Hair follicle dermal papilla cell (primary cell): ENCODE results near the gene HOXB3. TPM values are rescaled to one million over a fixed set of nuclear protein-coding genes. Genes with fewer than 3 reads are reported as not detected.

Experiments used
- small RNA-seq: library from RNA; depleted of rRNA; stranded (forward); fragments of <200 nt; gene quantifications from one replicate; pipeline ENCODE3, GENCODE V24; 2012
- total RNA-seq: library from RNA; depleted of rRNA; stranded (reverse); fragments of >200 nt; gene quantifications from 2 replicates; pipeline ENCODE4 v1.2.3, GENCODE V29; 2012

HOXB3 gene
- 11.0 and 13.0 TPM in 2 replicates for total RNA-seq

GRCh38 chr17:48589831-48590606 is at the start of gene HOXB3:
TSS of gene HOXB3 (minus strand) at chr17:48590241. CDS start at chr17:48552474, 37,767 bp downstream.

DNA sequence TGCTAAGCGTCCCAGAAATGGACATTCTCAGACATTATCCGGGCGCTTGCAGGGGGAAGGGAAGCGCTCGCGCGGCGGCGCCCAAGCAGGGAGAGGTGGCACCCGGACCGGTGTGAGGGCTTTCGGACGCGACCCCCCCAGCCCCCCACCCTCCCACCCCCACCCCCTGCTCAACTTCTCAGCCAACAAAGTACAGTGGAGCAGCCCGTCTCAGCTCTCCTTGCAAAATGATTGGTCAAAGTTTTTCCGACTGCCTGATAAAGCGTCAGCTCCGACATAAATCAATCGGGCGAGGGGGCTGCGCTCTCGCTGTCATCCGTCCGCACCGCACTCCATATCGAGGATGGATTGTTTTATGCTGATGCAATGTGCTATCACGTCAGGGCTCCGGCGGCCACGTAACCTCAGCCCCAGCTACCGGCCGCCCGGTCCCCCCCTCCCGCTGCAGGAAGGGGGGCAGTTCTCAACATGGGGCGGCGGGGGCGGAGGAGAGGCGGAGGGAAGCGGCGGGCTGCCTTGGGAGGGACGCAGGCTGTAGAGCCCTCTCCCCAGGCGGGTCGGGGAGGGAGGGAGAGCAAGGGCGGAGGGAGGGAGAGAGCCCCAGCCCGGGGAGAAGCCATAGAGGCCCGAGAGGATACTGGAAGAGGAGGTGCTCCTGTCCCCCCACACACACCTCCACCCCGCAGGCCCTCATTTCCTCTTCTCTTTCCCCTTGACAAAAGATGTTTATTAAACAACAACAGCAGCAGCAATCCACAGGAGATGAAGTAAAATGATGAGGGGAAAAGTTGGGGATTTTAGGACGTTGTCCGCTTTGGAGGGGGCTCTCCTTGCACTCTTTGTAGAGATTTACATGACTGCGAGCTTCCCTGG is 36.4 kb upstream of the HOXB3 start, which contains the start of gene HOXB9:
Gene HOXB9 (minus strand): TSS at position 114 of the 873 bp plus-strand sequence. CDS start 89 bp downstream, at position 25.

GRCh38 chr17:48615047-48615962 is 25.3 kb upstream of the HOXB3 start, which contains the start of gene HOXB8:
TSS of gene HOXB8 (minus strand) at chr17:48615292. CDS start at chr17:48614704, 588 bp downstream.

GRCh38 chr17:48610282-48611211 is 20.5 kb upstream of the HOXB3 start, which contains the start of gene HOXB7:
TSS of gene HOXB7 (minus strand) at chr17:48611017. CDS start at chr17:48610918, 99 bp downstream.

DNA sequence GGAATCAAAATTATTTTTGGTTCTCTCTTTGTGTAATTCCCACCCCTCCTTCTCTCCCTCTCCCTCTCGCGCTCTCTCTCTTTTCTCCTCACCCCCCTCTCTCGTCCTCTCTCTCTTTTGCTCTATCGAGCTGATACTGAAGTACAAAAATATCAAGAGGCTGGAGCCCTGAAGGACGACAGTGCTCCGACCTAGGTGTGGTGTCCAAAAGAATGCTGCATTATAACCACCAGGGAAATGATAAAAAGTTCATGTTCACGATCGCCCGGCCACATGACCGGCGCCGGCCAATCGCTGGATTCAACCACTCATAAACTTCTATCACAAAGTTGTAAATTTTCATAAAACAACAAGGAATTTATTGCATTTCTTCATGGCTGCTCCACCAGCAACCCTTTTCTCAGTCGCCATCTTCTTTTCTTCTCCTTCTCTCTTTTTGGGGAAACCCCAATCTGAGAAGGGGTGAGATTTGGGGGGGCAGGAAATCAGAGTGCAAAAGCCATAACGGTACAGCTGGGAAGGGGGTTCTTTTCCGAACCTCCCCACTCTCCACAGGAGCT is 14.8 kb upstream of the HOXB3 start, which contains the start of gene HOXB6:
Gene HOXB6 (minus strand): TSS at position 217 of the 560 bp plus-strand sequence. CDS start 6,836 bp downstream, outside the sequence.

GRCh38 chr17:48593126-48593829 is 3.2 kb upstream of the HOXB3 start, which contains the start of gene HOXB5:
TSS of gene HOXB5 (minus strand) at chr17:48593779. CDS start at chr17:48593682, 97 bp downstream.

GRCh38 chr17:48577946-48578615 is 12.0 kb downstream of the HOXB3 start, which contains the start of gene HOXB4:
TSS of gene HOXB4 (minus strand) at chr17:48578350. CDS start at chr17:48578319, 31 bp downstream.

DNA sequence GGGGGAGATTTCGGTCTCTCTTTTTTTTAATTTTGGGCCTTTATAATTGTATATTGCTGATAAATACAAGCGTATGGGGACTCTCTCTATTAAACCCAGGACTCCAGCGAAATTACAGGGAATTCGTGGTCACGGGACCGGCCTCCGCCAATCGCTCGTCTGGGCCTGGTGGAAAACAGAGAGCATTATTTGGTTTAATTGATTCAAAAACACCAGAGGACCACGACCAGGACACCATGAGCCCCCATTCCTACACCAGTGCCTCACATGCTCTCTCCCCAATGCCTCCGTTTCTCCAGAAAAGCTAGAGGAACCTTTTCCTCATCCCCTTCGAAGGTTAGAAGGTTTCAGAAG is 45.0 kb downstream of the HOXB3 start, which contains the start of gene HOXB2:
Gene HOXB2 (minus strand): TSS at position 88 of the 354 bp plus-strand sequence. CDS start 198 bp downstream, outside the sequence.

GRCh38 chr17:48530887-48531272 is 59.2 kb downstream of the HOXB3 start, which contains the start of gene HOXB1:
TSS of gene HOXB1 (minus strand) at chr17:48531011. CDS start at chr17:48530904, 107 bp downstream.

Small RNA genes within 50 kb of the gene (small RNA-seq; reads per million reads assigned to genes)
- gene MIR196A1 = not detected

Other genes with a start within 250 kb of the HOXB3 start
- gene SKAP1, start 160.0 kb downstream of the HOXB3 start, total RNA-seq = not detected in 2 replicates
- not detected in 2 replicates for gene HOXB1, start 59.2 kb downstream of the HOXB3 start, total RNA-seq
- gene HOXB2, start 45.1 kb downstream of the HOXB3 start, total RNA-seq = 9.6 and 11.2 TPM in 2 replicates
- 1.3 and 2.1 TPM in 2 replicates for gene HOXB4, start 11.9 kb downstream of the HOXB3 start, total RNA-seq
- 0.73 TPM in 1 of 2 replicates, not detected in the other for gene HOXB5, start 3.5 kb upstream of the HOXB3 start, total RNA-seq
- 2.3 and 3.9 TPM in 2 replicates for gene HOXB6, start 14.7 kb upstream of the HOXB3 start, total RNA-seq
- 1.6 and 3.5 TPM in 2 replicates for gene HOXB7, start 20.8 kb upstream of the HOXB3 start, total RNA-seq
- not detected in 2 replicates for gene HOXB8, start 25.1 kb upstream of the HOXB3 start, total RNA-seq
- not detected in 2 replicates for gene HOXB9, start 36.1 kb upstream of the HOXB3 start, total RNA-seq
- gene PRAC1, start 132.3 kb upstream of the HOXB3 start, total RNA-seq = not detected in 2 replicates
- gene PRAC2, start 132.9 kb upstream of the HOXB3 start, total RNA-seq = not detected in 2 replicates
- gene HOXB13, start 138.5 kb upstream of the HOXB3 start, total RNA-seq = not detected in 2 replicates
- not detected in 2 replicates for gene TTLL6, start 227.0 kb upstream of the HOXB3 start, total RNA-seq
- gene CALCOCO2, start 240.8 kb upstream of the HOXB3 start, total RNA-seq = 73.2 and 89.0 TPM in 2 replicates